ENCODE measurements around the gene OAS2.
A peak's percentile ranks its signal among the peaks of the same experiment; 100 is the strongest.

GRCh38 chr12:113056631-113057488 is 78.5 kb downstream of the OAS2 start, which contains the start of gene DTX1:
- peak in 1 of 7 experiments; percentile 9 for TF ChIP-seq CTCF (IDR thresholded peaks at IDR 0.05)
- TF ChIP-seq POLR2A (IDR thresholded peaks at IDR 0.05) = no peak

Measured in body of pancreas (tissue), 4 donors.